Activated CD4-positive, alpha-beta T cell treated with anti-CD3 and anti-CD28 coated beads, Interleukin-2, amount 50 U/mL, for 16 hours (primary cell): ENCODE results near the gene TULP4.
"Not testable (repeated sequence)": the region's sequence is repeated elsewhere in the genome, so short reads cannot be mapped to it uniquely, and the experiment has no call there.

ENCODE experiments used
- DNase-seq: peaks from one replicate; pipeline ENCODE4 v3.0.0-alpha.2; 2020

Gene TULP4

DNA sequence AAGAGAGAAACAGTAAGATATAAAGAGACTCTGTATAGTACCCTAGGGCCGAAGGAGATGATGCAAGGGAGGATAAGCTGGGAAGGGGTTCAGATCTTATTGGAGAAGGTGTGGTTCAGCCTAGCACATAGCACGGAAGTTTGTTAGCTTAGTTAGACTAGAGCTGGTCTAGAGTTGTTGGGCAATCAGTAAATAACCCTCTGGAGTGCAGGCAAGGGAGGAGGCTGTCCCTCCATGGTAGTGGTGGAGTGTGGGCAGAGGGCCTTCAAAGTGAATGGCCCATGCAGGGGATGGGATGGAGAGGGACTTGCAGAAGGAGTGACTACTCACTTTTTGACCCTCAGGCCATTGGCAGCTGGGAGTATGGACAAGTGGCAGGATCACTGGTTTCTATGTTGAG, 20.0 kb downstream of the TULP4 start:
- DNase-seq, result no peak

DNA sequence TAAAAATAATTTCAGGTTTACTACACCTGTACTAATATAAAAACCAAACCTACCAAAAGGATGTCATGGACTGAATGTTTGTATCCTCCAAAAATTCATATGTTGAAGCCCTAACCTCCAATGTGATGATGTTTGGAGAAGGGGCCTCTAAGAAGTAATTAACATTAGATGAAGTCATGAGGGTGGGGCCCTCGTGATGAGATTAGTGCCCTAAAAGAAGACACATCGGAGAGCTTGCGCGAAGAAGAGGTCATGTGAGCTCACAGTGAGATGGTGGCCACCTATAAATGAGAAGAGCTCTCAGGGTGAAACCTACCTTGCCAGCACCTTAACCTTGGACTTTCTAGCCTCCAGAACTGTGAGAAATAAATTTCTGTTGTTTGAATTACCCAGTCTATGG, 20.8 kb downstream of the TULP4 start:
- no peak for DNase-seq

DNA sequence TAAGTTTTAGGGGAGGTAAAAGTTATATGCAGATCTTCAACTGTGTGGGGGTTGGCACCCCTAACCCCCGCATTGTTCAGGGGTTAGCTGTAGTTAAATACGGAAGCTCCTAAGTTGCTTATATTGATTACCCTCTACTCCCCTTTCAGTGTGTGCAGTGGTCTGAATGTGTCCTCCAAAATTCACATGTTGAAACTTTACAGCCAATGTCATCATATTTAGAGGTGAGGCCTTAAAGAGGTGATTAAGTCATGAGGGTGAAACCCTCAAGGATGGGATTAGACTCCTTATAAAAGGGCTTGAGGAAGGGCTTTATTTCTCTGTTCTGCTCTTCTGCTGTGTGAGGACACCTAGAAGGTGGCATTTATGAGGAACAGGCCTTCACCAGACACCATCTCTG, 22.3 kb downstream of the TULP4 start:
- no peak for DNase-seq

DNA sequence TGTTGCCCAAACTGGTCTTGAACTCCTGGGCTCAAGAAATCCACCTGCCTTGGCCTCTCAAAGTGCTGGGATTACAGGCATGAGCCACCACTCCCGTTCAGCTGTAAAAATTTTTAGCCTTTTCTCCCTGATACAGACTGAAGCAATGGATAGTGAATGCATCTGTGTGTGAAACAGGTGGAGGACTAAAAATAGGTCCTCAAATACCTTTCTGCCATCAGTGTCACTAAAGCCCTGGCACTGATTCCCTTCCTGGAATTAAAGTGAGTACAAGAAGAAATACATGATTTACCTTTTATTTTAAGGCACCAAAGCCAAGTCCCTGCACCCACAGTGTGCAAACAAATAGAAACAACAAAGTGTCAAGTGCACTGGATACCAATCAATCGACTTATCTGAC, 25.1 kb downstream of the TULP4 start:
- DNase-seq, result no peak

DNA sequence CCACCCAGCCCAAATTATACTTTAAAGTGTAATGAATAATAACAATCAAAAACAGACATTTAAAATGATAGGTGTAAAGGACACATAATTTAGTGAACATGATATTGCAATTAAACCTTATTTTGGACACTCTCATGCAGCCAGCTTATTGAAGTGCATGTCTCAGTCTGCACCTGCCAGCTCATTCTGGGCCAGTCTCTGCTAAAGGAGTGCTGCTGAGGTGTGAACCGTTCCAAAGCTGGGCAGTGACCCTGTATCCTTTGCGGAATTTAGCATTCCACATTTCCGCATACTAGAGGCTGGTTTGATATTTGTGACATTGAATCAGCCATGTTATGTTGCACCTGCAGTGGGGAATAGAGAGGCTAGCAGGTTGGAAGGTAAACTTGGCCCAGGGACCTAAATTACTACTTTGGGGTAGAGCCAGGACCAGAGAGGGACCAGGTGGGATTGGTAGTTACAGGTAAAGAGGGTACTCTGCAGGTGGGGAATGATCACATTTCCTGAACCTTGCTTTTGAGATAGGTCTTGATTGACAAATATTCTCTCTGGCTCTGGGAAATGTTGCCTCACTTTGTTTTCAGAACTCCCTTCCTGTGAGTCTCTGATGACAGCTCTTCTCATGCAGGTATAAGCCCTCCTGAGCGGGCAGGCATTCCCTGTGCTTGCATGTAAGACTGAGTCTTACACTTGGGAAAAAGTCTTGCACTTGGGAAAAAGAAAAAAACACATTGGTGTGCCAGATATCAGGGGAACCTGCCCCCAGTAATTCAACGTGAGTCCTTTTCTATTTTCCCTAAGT, 26.2 kb downstream of the TULP4 start:
- no peak for DNase-seq

DNA sequence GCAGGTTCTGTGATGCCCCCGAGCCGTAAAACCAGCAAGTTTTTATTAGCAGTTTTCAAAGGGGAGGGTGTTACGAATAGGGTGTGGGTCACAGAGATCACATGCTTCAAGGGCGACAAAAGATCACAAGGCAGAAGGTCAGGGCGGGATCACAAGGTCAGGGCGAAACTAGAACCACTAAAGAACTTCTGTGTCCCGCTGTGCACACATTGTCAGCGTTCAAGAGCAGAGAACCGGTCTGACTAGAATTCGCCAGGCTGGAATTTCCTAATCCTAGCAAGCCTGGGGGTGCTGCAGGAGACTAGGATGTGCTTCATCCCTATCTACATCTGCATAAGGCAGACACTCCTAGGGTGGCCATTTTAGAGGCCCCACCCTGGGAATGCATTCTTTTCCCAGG, 26.9 kb downstream of the TULP4 start:
- not testable (repeated sequence) for DNase-seq

DNA sequence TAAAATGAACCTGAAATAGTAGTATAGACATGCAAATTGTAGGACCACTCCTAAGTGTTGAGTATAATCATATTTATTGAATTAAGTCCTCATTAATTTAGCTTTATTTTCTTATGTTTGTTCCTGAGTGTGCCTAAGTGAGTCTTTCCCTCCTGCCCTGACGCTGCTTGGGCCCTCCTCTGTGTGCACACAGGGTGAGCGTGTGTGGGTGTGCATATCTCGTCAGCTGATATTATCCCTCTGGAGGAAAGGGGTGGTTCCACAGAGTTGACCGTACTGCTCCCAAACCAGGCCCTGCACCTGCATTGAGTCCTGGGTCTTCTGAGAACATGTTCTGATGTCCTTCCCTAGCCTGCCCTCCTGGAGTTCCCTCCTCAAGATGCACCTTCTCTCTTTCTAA, 28.0 kb downstream of the TULP4 start:
- DNase-seq, result no peak

DNA sequence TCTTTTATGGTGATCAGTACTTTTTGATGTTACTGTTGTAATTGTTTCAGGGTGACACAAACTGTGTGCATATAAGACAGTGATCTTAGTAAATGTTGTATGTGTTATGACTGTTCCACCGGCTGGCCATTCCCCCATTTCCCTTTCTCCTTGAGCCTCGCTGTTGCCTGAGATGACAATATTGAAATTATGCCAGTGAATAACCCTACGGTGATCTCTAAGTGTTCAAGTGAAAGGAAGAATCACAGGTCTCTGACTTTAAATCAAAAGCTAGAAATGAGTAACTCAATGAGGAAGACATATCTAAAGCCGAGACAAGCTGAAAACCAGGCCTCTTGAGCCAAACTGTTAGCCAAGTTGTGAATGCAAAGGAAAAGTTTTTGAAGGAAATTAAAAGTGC, 32.3 kb downstream of the TULP4 start:
- DNase-seq, result peak; percentile 82

DNA sequence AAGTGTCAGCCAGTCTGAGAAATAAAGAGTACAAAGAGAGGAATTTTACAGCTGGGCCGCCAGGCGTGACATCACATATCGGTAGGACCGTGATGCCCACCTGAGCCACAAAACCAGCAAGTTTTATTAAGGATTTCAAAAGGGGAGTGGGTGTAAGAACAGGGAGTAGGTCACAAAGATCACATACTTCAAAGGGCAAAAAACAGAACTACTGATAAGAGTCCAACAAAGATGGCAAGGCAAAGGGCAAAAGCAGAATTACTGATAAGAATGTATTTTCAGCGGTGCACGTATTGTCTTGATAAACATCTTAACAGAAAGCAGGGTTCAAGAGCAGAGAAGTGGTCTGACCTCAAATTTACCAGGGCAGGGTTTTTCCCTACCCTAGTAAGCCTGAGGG, 33.2 kb downstream of the TULP4 start:
- DNase-seq, result not testable (repeated sequence)

DNA sequence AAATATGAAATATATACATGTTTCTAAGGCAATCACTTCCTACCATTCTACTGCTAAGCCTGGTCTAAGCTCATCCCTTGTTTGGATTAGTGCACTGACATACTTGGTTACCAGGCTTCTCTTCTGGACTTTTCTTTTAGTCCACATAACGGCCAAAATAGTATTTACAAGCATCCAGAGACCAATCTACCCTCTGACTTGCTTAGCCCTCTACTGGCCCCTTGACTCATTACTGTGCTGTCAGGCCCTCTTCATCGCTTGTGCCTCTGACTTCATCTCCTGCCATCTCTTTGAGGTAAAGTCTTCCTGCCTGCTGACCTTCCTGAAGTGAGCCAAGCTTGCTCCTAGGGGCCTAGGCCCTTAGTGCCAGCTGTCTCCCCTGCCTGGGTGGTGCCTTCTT, 35.1 kb downstream of the TULP4 start:
- DNase-seq, result no peak

DNA sequence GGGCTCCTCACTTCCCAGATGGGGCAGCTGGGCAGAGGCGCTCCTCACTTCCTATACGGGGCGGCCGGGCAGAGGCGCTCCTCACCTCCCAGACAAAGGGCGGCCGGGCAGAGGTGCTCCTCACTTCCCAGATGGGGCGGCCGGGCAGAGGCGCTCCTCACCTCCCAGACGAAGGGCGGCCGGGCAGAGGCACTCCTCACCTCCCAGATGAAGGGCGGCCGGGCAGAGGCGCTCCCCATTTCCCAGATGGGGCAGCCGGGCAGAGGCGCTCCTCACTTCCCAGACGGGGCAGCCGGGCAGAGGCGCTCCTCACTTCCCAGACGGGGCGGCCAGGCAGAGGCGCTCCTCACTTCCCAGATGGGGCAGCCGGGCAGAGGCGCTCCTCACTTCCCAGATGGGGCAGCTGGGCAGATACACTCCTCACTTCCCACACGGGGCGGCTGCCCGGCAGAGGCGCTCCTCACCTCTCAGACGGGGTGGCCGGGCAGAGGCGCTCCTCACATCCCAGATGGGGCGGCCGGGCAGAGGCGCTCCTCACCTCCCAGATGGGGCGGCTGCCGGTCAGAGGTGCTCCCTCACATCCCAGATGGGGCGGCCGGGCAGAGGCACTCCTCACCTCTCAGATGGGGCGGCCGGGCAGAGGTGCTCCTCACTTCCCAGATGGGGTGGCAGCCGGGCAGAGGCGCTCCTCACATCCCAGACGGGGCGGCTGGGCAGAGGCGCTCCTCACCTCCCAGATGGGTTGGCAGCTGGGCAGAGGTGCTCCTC, 36.7 kb downstream of the TULP4 start:
- not testable (repeated sequence) for DNase-seq

DNA sequence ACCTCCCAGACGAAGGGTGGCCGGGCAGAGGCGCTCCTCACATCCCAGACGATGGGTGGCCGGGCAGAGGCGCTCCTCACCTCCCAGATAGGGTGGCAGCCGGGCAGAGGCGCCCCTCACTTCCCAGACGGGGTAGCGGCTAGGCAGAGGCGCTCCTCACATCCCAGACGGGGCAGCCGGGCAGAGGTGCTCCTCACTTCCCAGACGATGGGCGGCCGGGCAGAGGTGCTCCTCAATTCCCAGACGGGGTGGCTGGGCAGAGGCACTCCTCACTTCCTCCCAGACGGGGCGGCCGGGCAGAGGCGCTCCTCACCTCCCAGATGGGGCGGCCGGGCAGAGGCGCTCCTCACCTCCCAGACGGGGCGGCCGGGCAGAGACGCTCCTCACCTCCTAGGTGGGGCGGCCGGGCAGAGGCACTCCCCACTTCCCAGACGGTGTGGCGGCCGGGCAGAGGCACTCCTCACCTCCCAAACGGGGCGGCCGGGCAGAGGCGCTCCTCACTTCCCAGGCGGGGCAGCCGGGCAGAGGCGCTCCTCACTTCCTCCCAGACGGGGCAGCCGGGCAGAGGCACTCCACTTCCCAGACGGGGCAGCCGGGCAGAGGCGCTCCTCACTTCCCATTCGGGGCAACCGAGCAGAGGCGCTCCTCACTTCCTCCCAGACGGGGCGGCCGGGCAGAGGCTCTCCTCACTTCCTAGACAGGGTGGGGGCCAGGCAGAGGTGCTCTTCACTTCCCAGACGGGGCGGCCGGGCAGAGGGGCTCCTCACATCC, 37.4 kb downstream of the TULP4 start:
- DNase-seq, result not testable (repeated sequence)

DNA sequence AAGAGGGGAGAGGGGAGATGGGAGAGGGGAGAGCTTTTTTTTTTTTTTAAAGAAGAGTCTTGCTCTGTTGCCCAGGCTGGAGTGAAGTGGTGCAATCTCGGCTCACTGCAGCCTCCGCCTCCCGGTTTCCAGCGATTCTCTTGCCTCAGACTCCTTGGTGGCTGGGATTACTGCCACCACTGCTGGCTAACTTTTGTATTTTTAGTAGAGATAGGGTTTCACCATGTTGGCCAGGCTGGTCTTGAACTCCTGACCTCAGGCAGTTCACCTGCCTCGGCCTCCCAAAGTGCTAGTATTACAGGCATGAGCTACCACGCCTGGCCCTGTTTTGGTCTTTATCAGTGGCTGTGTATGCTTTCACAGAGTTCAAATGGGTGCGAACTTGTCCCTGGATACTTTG, 38.5 kb downstream of the TULP4 start:
- DNase-seq, result not testable (repeated sequence)

DNA sequence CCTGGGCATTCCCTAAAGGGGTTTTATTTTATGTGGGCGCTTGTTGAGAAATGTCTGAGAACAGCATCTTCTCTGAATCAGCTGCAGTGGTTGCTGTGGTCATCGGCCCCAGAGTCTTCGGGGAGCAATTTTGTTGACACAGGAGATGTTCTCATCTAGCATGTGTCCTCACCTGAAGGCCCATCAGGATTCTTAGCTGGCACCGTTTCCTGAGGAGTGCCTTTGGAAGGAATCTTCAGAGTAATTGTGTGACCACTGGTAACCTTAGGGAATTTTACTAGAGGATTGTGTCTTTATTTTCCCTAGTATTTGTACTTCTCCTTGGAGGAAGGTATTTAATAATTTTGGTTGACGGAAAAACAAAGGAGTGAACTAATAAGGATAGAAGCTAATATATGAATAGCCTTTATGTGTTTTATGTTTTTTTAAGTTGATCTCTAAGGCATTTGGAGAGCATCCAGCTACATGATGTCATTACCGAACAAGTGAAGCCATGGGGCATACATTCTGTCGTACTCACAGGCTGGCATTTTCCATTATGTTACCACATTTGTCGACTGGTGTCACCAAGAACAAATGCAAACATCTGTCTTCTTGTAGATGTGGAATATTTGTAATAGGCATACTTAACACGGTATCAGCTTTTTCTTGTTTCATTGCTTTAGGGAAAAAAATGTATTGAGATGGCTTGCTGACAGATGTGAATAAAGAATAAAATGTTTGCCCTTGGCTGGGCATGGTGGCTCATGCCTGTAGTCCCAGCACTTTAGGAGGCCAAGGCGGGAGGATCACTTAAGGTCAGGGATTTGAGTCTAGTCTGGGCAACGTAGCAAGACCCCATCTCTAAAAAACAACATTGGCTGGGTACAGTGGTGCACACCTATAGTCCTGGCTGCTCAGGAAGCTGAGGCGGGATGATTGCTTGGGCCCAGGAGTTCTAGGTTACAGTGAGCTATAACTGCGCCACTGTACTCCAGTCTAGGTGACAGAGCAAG, 41.9 kb downstream of the TULP4 start:
- no peak for DNase-seq

DNA sequence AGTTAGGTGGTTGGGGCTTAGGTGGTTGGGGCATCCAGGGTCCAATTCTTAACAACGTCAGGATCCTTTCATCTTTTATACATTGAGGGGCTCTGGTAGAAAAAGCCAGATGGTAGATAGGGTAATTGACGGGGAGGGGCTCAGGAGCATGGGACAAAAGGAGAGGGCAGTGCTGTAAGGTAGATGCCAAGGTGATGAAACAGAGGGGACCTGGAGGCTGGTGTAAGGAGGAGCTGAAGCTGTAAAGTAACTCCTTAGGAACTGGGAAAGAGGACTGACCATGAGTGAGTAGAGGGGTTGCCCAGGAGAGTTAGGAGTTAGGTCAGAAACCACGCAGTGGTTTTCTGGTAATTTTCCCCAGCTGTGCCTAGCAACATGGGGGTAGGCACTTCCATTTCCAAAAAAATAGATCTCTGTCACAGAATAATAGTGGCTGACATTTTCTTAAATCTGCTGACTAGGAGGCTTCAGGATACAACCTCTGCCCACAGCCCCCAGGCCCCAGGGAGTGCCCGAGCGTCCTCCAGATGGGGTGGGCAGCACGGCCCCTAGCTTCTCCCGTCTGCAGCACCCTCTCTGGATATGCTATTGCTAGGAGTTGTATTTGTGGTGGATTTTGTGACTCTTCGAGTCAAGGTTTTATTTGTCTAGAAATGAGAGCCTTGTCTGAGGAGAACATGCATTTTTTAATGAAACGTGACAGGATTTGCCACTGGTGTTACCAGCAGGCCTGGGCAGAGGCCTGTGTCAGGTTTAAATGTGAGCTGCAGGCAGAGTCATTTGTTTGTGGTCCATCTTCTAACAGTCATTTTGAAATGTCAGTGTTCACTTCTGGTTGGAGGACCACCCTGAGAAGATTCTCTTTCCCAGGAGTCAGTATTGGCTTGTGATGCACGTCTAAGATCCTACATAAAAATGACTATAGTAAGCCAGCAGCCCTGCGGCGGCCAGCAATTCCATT, 44.6 kb downstream of the TULP4 start:
- no peak for DNase-seq

DNA sequence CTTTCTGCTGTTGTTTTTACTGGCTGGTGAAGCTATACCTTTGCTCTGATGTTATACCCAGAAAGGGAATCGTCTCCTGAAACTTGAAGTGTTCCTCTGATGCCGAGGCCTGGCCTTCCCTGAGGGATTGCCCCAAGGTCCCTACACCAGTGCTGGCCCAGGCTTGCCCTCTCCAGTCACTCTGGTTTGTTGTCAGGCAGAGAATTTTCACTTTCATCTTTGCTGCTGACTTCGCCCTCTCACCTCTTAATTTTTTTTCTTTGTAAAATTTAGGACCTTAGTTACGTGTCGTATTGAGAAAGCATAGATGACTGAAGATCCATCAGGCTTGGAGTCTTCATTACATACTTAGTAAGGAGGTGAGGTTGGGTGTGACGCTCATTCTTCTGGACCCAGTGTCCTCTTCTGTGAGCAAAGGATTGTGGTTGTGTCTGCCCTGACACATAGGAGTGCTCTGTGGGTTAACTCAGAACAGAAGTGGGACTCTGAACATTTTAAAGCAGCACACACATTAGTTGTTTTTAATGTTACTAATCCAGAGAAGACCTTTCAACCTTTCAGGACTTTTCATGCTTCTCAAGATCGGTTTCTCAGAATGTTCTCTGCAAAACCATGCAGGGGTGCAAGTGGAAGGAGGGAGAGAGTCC, 45.4 kb downstream of the TULP4 start:
- DNase-seq, result peak; percentile 36

DNA sequence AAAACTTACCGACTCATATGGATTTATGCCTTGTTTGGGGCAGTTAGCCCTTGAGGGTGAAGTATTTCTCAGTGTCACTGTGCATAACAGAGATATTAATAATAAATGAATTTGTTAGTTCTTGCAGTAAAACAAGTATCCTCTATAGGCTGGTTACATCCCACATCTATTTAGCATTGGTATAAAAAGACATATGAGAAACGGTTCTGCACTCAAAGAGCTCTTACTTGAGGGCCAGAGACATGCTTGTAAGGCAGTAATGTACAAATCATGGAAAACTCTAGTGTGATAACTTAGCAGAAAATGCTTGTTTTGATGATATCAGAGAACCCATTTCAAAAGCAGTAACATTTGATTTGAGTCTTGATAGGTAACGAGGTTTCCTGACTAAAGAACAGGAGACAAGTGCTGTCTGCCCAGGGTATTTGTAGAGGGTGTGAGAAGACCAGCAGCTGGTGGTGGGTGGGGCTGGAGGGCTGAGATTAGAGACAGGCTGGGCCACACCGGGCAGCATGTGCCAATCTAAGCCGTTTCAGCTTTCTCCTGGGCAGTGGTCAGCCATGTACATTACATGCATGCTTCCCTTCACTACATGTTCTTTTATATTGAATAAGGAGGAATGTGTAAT, 46.3 kb downstream of the TULP4 start:
- no peak for DNase-seq

DNA sequence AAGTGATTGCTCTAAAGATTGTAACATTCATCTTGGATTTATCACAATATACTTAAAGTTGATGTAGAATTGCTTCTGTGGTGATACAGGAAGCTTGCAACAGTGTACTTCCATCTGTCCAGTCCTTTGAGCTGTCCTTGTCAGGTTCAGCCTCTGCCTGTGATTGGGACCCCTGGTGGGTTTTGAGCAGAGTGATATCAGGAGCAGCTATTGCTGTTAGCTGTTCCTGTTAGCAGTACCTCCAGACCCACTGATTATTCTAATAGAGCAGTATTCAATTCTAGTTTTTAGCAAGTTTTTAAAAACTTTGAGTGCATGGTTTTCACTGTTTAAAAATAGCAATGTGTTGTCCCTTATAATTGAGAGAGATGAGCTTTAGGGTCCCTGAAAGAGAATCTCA, 48.8 kb downstream of the TULP4 start:
- DNase-seq, result no peak

DNA sequence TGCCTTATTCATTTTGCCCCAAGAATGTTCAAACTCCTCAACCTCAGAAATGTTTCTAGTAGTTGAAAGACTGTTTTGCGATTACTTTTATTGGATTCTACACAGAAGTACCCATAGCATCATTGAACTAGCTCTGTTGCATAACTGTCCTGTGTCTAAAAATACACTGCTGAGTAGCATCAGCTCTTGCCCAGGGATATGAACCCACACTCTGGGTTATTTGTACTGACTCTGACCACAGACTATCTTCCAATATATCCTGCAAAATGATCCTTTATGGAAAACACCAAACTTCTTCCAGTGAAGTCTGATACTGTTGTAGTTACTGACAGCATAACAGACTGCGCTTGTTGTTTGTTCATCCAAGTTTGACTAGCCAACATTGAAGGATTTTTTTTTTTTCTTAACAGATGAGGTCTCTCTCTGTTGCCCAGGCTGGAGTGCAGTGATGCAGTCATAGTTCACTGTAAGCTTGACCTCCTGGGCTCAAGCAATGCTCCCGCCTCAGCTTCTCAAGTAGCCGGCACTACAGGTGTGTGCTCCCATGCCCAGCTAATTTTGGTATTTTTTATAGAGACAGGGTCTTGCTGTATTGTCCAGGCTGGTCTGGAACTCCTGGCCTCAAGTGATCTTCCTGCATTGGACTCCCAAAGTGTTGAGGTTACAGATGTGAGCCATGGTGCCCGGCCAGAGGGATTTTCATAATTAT, 49.9 kb downstream of the TULP4 start:
- DNase-seq, result no peak
